GM23248 (cell line): ENCODE results near the gene MEGF11. TPM values are rescaled to one million over a fixed set of nuclear protein-coding genes. Genes with fewer than 3 reads are reported as not detected.

Experiments
- DNase-seq: peaks from one replicate; pipeline ENCODE4 v3.0.0-alpha.2; 2015
- H2AFZ ChIP-seq: fragments of 200-600 bp; sonication (generic); 2 replicates; pipeline ENCODE4 v1.6.1; 2016; ENCODE audit warnings: antibody characterized with exemption
- H3F3A ChIP-seq: fragments of 200-600 bp; sonication (generic); 2 replicates; pipeline ENCODE4 v1.6.1; 2016; ENCODE audit warnings: mild to moderate bottlenecking, antibody characterized with exemption, mixed run types; ENCODE audit not compliant: insufficient read depth
- H3K27ac ChIP-seq: fragments of 200-600 bp; sonication (generic); 2 replicates; pipeline ENCODE4 v1.5.1; 2016; ENCODE audit warnings: mild to moderate bottlenecking
- H3K27me3 ChIP-seq: fragments of 200-600 bp; sonication (generic); replicated peaks from 2 replicates; pipeline ENCODE4 v1.6.1; 2016; ENCODE audit warnings: mild to moderate bottlenecking; ENCODE audit not compliant: insufficient read depth
- H3K36me3 ChIP-seq: fragments of 200-600 bp; sonication (generic); 2 replicates; pipeline ENCODE4 v1.6.1; 2016; ENCODE audit warnings: low read depth, mild to moderate bottlenecking
- H3K4me1 ChIP-seq: fragments of 200-600 bp; sonication (generic); 2 replicates; pipeline ENCODE4 v1.6.1; 2016; ENCODE audit warnings: mild to moderate bottlenecking; ENCODE audit not compliant: insufficient read depth
- H3K4me2 ChIP-seq: fragments of 200-600 bp; sonication (generic); one replicate; pipeline ENCODE4 v1.6.1; 2016; ENCODE audit warnings: mild to moderate bottlenecking; ENCODE audit not compliant: unreplicated experiment
- H3K4me3 ChIP-seq: fragments of 200-600 bp; sonication (generic); 2 replicates; pipeline ENCODE4 v1.5.1; 2016; ENCODE audit warnings: mild to moderate bottlenecking
- H3K79me2 ChIP-seq: fragments of 200-600 bp; sonication (generic); 2 replicates; pipeline ENCODE4 v1.6.1; 2016; ENCODE audit warnings: mild to moderate bottlenecking; ENCODE audit not compliant: insufficient read depth
- H3K9ac ChIP-seq: fragments of 200-600 bp; sonication (generic); 2 replicates; pipeline ENCODE4 v1.6.1; 2016; ENCODE audit warnings: mild to moderate bottlenecking
- H3K9me2 ChIP-seq: fragments of 200-600 bp; sonication (generic); 2 replicates; pipeline ENCODE4 v1.6.1; 2016; ENCODE audit warnings: mixed run types, mild to moderate bottlenecking, moderate library complexity; ENCODE audit not compliant: insufficient read depth
- H3K9me3 ChIP-seq: fragments of 200-600 bp; sonication (generic); one replicate; pipeline ENCODE4 v1.6.1; 2017; ENCODE audit warnings: low read depth
- H4K20me1 ChIP-seq: fragments of 200-600 bp; sonication (generic); 2 replicates; pipeline ENCODE4 v1.6.0; 2016; ENCODE audit not compliant: insufficient read depth
- EZH2 ChIP-seq: fragments of 200-600 bp; sonication (generic); IDR thresholded peaks from 2 replicates; pipeline ENCODE4 v1.6.1; 2018; ENCODE audit warnings: antibody characterized with exemption, mild to moderate bottlenecking; ENCODE audit not compliant: insufficient read depth, poor library complexity, severe bottlenecking
- EZH2phosphoT487 ChIP-seq: fragments of 200-600 bp; sonication (generic); IDR thresholded peaks from 2 replicates; pipeline ENCODE4 v1.6.1; 2018; ENCODE audit warnings: antibody characterized with exemption, moderate library complexity, mild to moderate bottlenecking, low read depth; ENCODE audit not compliant: insufficient read depth
- WGBS, 2 experiments: methylation state at CpG; one replicate each; pipeline ENCODE4 v1.1.6; 2015 to 2017; ENCODE audit warnings: low lambda C conversion rate in 2 of 2, low coverage in 1 of 2; ENCODE audit errors: missing lambda C conversion rate in 2 of 2; 5-methylcytosine and 5-hydroxymethylcytosine counted together
- in situ Hi-C: fragments of 300-500 bp; cut with MboI; formaldehyde crosslinking; loops from 2 replicates; pipeline ENCODE4 v1.15.0; 2020
- polyA plus RNA-seq: library from polyadenylated mRNA; unstranded; fragments of >200 nt; fragmentation: Nextera tagmentation; extraction: Ambion mirVana; gene quantifications from 2 replicates; pipeline ENCODE4 v1.2.1, GENCODE V29; 2016
- total RNA-seq: library from RNA; depleted of rRNA; stranded (reverse); fragments of >200 nt; shearing (Covaris generic); gene quantifications from 2 replicates; pipeline ENCODE4 v1.2.3, GENCODE V29; 2014

Gene MEGF11
- total and polyA plus RNA-seq, 2 experiments from 2014 or later = 0.14 TPM; not detected in 1

DNA sequence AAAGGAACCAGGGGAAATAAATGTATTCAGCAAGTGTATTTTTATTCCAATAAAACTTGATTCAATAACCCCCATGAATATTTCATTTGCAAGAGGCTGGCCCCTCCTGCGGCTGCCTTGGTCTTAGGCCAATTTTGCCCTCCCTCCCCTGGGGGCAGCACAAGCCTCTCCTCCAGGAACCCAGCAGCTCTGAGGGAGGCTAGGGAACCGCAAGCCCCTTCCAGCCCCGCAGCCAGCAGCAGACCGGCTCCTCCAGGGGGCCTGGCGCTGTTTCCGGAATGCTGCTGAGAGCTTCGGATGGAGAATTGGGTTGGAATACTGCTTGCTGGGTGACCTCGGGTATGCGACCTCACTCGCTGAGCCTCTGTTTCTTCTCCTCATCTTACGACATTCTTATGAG, 234.2 kb downstream of the MEGF11 start:
- H3K9me2 ChIP-seq = no peaks in the 10 kb centered on the region
- no peaks in the 10 kb centered on the region for H3K9me3 ChIP-seq
- no peak for DNase-seq
- H3K4me2 ChIP-seq = no peak overlapping the region
- no peak overlapping the region for H2AFZ ChIP-seq
- H3K27me3 ChIP-seq = peaks cover 20% of the 10 kb centered on the region
- WGBS, 2 experiments = 4 to 14% methylated on average over 11 of the region's 11 CpGs
- H3K4me1 ChIP-seq = no peaks in the 10 kb centered on the region
- H3K79me2 ChIP-seq = no peaks in the 10 kb centered on the region
- no peak overlapping the region for H3K4me3 ChIP-seq
- H3K9ac ChIP-seq = no peak overlapping the region
- H3F3A ChIP-seq = no peaks in the 10 kb centered on the region
- TF ChIP-seq EZH2 (no peak), EZH2phosphoT487 (no peak)
- in situ Hi-C loops = no loop called here
- no peaks in the 10 kb centered on the region for H4K20me1 ChIP-seq
- no peak overlapping the region for H3K27ac ChIP-seq
- H3K36me3 ChIP-seq = no peaks in the 10 kb centered on the region

GRCh38 chr15:66018488-66018797, 235.1 kb downstream of the MEGF11 start:
- peaks cover 20% of the 10 kb centered on the region for H3K27me3 ChIP-seq
- no peak overlapping the region for H3K4me3 ChIP-seq
- H3K4me2 ChIP-seq = no peak overlapping the region
- H2AFZ ChIP-seq = no peak overlapping the region
- H3K36me3 ChIP-seq = no peaks in the 10 kb centered on the region
- DNase-seq = no peak
- no peaks in the 10 kb centered on the region for H3F3A ChIP-seq
- TF ChIP-seq EZH2phosphoT487 (no peak), EZH2 (no peak)
- no peaks in the 10 kb centered on the region for H3K9me3 ChIP-seq
- H4K20me1 ChIP-seq = no peaks in the 10 kb centered on the region
- H3K9me2 ChIP-seq = no peaks in the 10 kb centered on the region
- no peaks in the 10 kb centered on the region for H3K79me2 ChIP-seq
- no peak overlapping the region for H3K27ac ChIP-seq
- 67 to 74% methylated on average over 8 of the region's 8 CpGs for WGBS, 2 experiments
- no peaks in the 10 kb centered on the region for H3K4me1 ChIP-seq
- in situ Hi-C loops = no loop called here
- H3K9ac ChIP-seq = no peak overlapping the region

DNA sequence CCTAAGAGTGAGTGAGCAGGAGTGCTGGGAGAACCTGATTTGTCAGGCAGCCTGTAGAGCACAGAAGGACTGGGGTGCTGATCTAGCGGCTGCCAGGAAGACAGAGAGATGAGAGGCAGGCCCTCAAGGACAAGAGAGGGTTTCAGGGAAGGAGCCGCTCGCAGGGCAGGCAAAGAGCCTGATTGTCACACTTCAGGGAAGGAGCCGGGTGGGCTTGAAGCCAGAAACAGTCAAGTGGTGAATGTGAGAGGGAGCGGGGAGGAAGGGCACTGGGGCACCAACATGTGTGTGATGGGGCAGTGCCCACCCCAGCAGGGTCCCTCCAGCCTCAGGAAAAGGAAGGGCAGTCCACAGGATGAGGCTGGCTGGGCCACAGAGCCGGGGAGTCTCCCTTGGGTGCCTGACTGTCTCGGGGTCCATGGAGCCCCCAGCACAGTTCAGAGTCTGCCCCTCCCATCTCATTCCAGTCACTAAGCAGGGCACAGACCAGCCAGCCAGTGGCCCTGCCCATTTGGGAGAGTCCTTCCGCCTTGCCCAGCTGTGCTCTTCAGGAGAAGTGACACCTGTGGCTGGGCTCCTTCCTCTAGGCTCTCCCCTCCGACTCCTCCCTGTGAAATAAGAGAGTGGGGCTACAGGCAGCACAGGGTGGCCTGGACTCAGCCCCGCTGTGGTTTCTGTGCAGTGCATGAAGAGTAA, 235.6 kb downstream of the MEGF11 start:
- peaks cover 20% of the 10 kb centered on the region for H3K27me3 ChIP-seq
- H3K4me2 ChIP-seq = no peak overlapping the region
- no peak overlapping the region for H2AFZ ChIP-seq
- no peak overlapping the region for H3K9ac ChIP-seq
- no peaks in the 10 kb centered on the region for H4K20me1 ChIP-seq
- no peaks in the 10 kb centered on the region for H3K79me2 ChIP-seq
- no peak for DNase-seq
- H3K9me3 ChIP-seq = no peaks in the 10 kb centered on the region
- H3K36me3 ChIP-seq = no peaks in the 10 kb centered on the region
- WGBS, 2 experiments = 51 to 62% methylated on average over 10 of the region's 10 CpGs
- H3K4me3 ChIP-seq = no peak overlapping the region
- H3K27ac ChIP-seq = no peak overlapping the region
- in situ Hi-C loops = no loop called here
- TF ChIP-seq EZH2phosphoT487 (no peak), EZH2 (no peak)
- H3F3A ChIP-seq = no peaks in the 10 kb centered on the region
- H3K9me2 ChIP-seq = no peaks in the 10 kb centered on the region
- H3K4me1 ChIP-seq = no peaks in the 10 kb centered on the region

- H4K20me1 ChIP-seq = no peaks in the 10 kb centered on the region
- TF ChIP-seq EZH2phosphoT487 = no peak
- TF ChIP-seq EZH2 = no peak
- WGBS, 2 experiments = 44 to 46% methylated on average over 7 of the region's 7 CpGs
- H3K36me3 ChIP-seq = no peaks in the 10 kb centered on the region
- H3K27me3 ChIP-seq = peaks cover 14% of the 10 kb centered on the region
- H3K9me2 ChIP-seq = no peaks in the 10 kb centered on the region
- H3F3A ChIP-seq = no peaks in the 10 kb centered on the region
- H3K4me2 ChIP-seq = no peak overlapping the region
- no peak overlapping the region for H3K27ac ChIP-seq
- in situ Hi-C loops = no loop called here
- DNase-seq = no peak
- no peaks in the 10 kb centered on the region for H3K9me3 ChIP-seq
- no peak overlapping the region for H2AFZ ChIP-seq
- no peak overlapping the region for H3K9ac ChIP-seq
- no peaks in the 10 kb centered on the region for H3K4me1 ChIP-seq
- H3K4me3 ChIP-seq = no peak overlapping the region
- H3K79me2 ChIP-seq = no peaks in the 10 kb centered on the region
Measured at GRCh38 chr15:66017000-66017399, 236.6 kb downstream of the MEGF11 start.

DNA sequence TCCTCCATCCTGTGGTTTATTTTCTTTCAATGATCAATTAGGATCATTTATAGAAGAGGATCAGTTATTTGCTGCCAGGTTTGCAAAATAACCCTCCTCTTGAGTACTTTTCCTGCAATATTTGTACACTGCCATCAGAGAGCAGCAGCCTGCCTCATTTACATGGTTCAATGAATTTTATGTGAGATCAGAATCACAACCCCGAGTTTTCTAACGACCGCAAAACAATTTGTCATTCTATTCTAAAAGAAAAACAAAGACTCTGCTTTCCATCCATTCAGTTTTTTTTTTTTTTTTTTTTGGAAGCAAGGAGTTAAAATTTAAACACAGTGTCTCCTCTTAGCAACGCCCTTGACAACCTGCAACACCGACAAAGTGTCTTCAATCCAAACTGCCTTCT, 237.4 kb downstream of the MEGF11 start:
- Histone ChIP-seq H3K4me3 (no peak overlapping the region), H2AFZ (no peak overlapping the region), H3K4me1 (no peaks in the 10 kb centered on the region), H3K9me2 (no peaks in the 10 kb centered on the region), H3K4me2 (no peak overlapping the region), H3K36me3 (no peaks in the 10 kb centered on the region), H3K27ac (no peak overlapping the region), H3K27me3 (peaks cover 14% of the 10 kb centered on the region), H3K9me3 (no peaks in the 10 kb centered on the region), H3K9ac (no peak overlapping the region), H4K20me1 (no peaks in the 10 kb centered on the region), H3K79me2 (no peaks in the 10 kb centered on the region), H3F3A (no peaks in the 10 kb centered on the region)
- DNase-seq = no peak
- TF ChIP-seq EZH2 (no peak), EZH2phosphoT487 (no peak)
- in situ Hi-C loops = no loop called here
- 33 to 40% methylated on average over 5 of the region's 5 CpGs for WGBS, 2 experiments
